ENCODE measurements around the gene SMIM26.

Gene SMIM26

GRCh38 chr20:18587665-18588573 lies 20.7 kb downstream of the SMIM26 start, which contains the start of gene DTD1:
Gene DTD1, plus strand, starts transcription at chr20:18588054. Its CDS starts 19 bp downstream, at chr20:18588073.
- DNase-seq: peak; percentile 90 to 96

- DNase-seq: no peak
Measured at GRCh38 chr20:18588574-18588933, 21.3 kb downstream of the SMIM26 start.

GRCh38 chr20:18589941-18590674 lies 22.9 kb downstream of the SMIM26 start:
- no peak for DNase-seq

- no peak for DNase-seq
Measured at GRCh38 chr20:18596270-18596669, 29.0 kb downstream of the SMIM26 start.

- DNase-seq: no peak
Measured at GRCh38 chr20:18609741-18610140, 42.5 kb downstream of the SMIM26 start.

GRCh38 chr20:18611492-18611891 lies 44.3 kb downstream of the SMIM26 start:
- no peak for DNase-seq

GRCh38 chr20:18613553-18613952 lies 46.3 kb downstream of the SMIM26 start:
- DNase-seq: no peak

- DNase-seq: no peak
Measured at GRCh38 chr20:18614244-18614643, 47.0 kb downstream of the SMIM26 start.

- DNase-seq: no peak
Measured at GRCh38 chr20:18615020-18615650, 47.9 kb downstream of the SMIM26 start.

Data from stimulated activated CD4-positive, alpha-beta T cell treated with anti-CD3 and anti-CD28 coated beads, Interleukin-2, amount 100 ng/mL, for 24 hours (primary cell).